HUES6 (cell line): ENCODE measurements around the gene KRT83.

ENCODE experiments used
- H3K27ac ChIP-seq: 2 replicates; pipeline ENCODE4 v1.7.0; 2013; ENCODE audit warnings: low read depth, mild to moderate bottlenecking, low read length, inconsistent platforms
- H3K27me3 ChIP-seq: 2 replicates; pipeline ENCODE4 v1.6.1; 2013; ENCODE audit warnings: low read length; ENCODE audit not compliant: control insufficient read depth, insufficient read depth
- H3K36me3 ChIP-seq: 2 replicates; pipeline ENCODE4 v1.6.1; 2013; ENCODE audit warnings: low read length; ENCODE audit not compliant: control insufficient read depth, insufficient read depth
- H3K4me1 ChIP-seq: 2 replicates; pipeline ENCODE4 v1.6.1; 2013; ENCODE audit warnings: low read length; ENCODE audit not compliant: control insufficient read depth, insufficient read depth
- H3K4me3 ChIP-seq: 2 replicates; pipeline ENCODE4 v1.5.1; 2013; ENCODE audit warnings: low read depth, low read length
- H3K9ac ChIP-seq: one replicate; pipeline ENCODE4 v1.6.1; 2013; ENCODE audit warnings: mild to moderate bottlenecking, low read length
- H3K9me3 ChIP-seq: 2 replicates; pipeline ENCODE4 v1.6.1; 2013; ENCODE audit warnings: low read depth, low read length; ENCODE audit not compliant: control insufficient read depth, insufficient read depth

The KRT83 gene

GRCh38 chr12:52270541-52271070 lies 50.6 kb downstream of the KRT83 start:
- Histone ChIP-seq H3K4me1 (no peaks in the 10 kb centered on the region; the same call in 1 of the 2 replicates), H3K27ac (no peak overlapping the region), H3K9ac (no peak overlapping the region), H3K4me3 (no peak overlapping the region), H3K9me3 (no peaks in the 10 kb centered on the region), H3K36me3 (no peaks in the 10 kb centered on the region), H3K27me3 (peaks cover 14% of the 10 kb centered on the region; the same call in 1 of the 2 replicates)

GRCh38 chr12:52268212-52268611 lies 53.0 kb downstream of the KRT83 start:
- H3K4me3 ChIP-seq = no peak overlapping the region
- H3K27ac ChIP-seq = no peak overlapping the region
- no peaks in the 10 kb centered on the region; the same call in none of the 2 replicates for H3K4me1 ChIP-seq
- H3K27me3 ChIP-seq = peaks cover 3% of the 10 kb centered on the region; the same call in 1 of the 2 replicates
- H3K36me3 ChIP-seq = no peaks in the 10 kb centered on the region
- no peak overlapping the region for H3K9ac ChIP-seq
- H3K9me3 ChIP-seq = no peaks in the 10 kb centered on the region

GRCh38 chr12:52267699-52268098 lies 53.5 kb downstream of the KRT83 start:
- H3K4me1 ChIP-seq = no peaks in the 10 kb centered on the region; the same call in none of the 2 replicates
- peaks cover 3% of the 10 kb centered on the region; the same call in 1 of the 2 replicates for H3K27me3 ChIP-seq
- no peaks in the 10 kb centered on the region for H3K36me3 ChIP-seq
- no peak overlapping the region for H3K9ac ChIP-seq
- no peaks in the 10 kb centered on the region for H3K9me3 ChIP-seq
- no peak overlapping the region for H3K4me3 ChIP-seq
- no peak overlapping the region for H3K27ac ChIP-seq

GRCh38 chr12:52267266-52267665 lies 53.9 kb downstream of the KRT83 start:
- H3K4me3 ChIP-seq = no peak overlapping the region
- no peak overlapping the region for H3K27ac ChIP-seq
- peaks cover 3% of the 10 kb centered on the region; the same call in 1 of the 2 replicates for H3K27me3 ChIP-seq
- no peaks in the 10 kb centered on the region; the same call in none of the 2 replicates for H3K4me1 ChIP-seq
- no peaks in the 10 kb centered on the region for H3K9me3 ChIP-seq
- no peaks in the 10 kb centered on the region for H3K36me3 ChIP-seq
- no peak overlapping the region for H3K9ac ChIP-seq

- Histone ChIP-seq H3K36me3 (no peaks in the 10 kb centered on the region), H3K27me3 (peaks cover 6% of the 10 kb centered on the region; the same call in 1 of the 2 replicates), H3K9ac (no peak overlapping the region), H3K9me3 (peaks cover 3% of the 10 kb centered on the region; the same call in 1 of the 2 replicates), H3K27ac (no peak overlapping the region), H3K4me1 (no peaks in the 10 kb centered on the region; the same call in none of the 2 replicates), H3K4me3 (no peak overlapping the region)
These were observed 54.7 kb downstream of the KRT83 start for GRCh38 chr12:52266514-52266913.

- Histone ChIP-seq H3K27me3 (peaks cover 18% of the 10 kb centered on the region), H3K4me1 (no peaks in the 10 kb centered on the region; the same call in none of the 2 replicates), H3K9me3 (peaks cover 11% of the 10 kb centered on the region), H3K36me3 (no peaks in the 10 kb centered on the region), H3K27ac (no peak overlapping the region), H3K9ac (no peak overlapping the region), H3K4me3 (no peak overlapping the region)
These were observed 56.8 kb downstream of the KRT83 start for GRCh38 chr12:52264435-52264825.
